Neutrophil (primary cell): Measurements from ENCODE around the gene MBNL2.

Source experiments
- H3K27ac ChIP-seq: fragments of 200-600 bp; sonication (generic); 2 replicates; pipeline ENCODE4 v1.5.1; 2016; ENCODE audit warnings: mild to moderate bottlenecking, moderate library complexity
- H3K27me3 ChIP-seq: fragments of 200-600 bp; sonication (generic); 2 replicates; pipeline ENCODE4 v1.6.0; 2016; ENCODE audit warnings: mild to moderate bottlenecking
- H3K36me3 ChIP-seq: fragments of 200-600 bp; sonication (generic); 2 replicates; pipeline ENCODE4 v1.5.1; 2017
- H3K4me1 ChIP-seq, 2 experiments: fragments of 200-600 bp in 1 of 2; sonication (generic) in 1 of 2; 1 replicate in 1 of 2; 2 replicates in 1 of 2; pipeline versions ENCODE4 v1.5.1 to v1.6.1; 2013 to 2016; ENCODE audit warnings: low read depth in 1 of 2, low read length in 1 of 2, mild to moderate bottlenecking in 1 of 2, moderate library complexity in 1 of 2; ENCODE audit not compliant: control insufficient read depth in 1 of 2, insufficient read depth in 1 of 2
- H3K4me3 ChIP-seq, 2 experiments: fragments of 200-600 bp in 1 of 2; sonication (generic) in 1 of 2; 1 replicate in 1 of 2; 2 replicates in 1 of 2; pipeline ENCODE4 v1.5.1; 2013 to 2016; ENCODE audit warnings: low read depth in 1 of 2, low read length in 1 of 2, mild to moderate bottlenecking in 1 of 2, moderate library complexity in 1 of 2
- H3K9me3 ChIP-seq: fragments of 200-600 bp; sonication (generic); 2 replicates; pipeline ENCODE4 v1.5.1; 2016
- TF ChIP-seq, protein P1 (sequence below): fragments of 200-600 bp; sonication (generic); IDR thresholded peaks from 2 replicates; pipeline ENCODE4 v1.5.1; 2016; ENCODE audit warnings: antibody characterized with exemption

Gene MBNL2

DNA sequence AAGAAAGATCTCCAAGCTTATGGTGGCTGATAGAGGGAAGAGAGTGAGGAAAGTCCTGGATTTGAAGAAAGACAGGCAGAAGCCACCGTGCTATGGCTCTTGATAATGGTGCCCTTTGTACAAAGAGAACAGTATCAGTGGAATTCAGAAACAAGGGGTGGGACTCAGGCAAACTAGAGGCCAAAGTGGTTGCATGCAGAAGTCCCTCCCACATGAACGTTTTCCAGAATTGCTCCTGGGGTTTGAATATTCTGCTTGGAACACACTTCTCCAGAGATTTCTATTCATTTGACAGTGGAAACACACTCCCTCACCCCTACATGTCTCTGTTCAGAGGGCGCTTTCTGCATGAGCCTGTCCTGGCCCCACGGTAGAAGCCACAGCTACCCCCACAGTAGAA is 10.1 kb upstream of the MBNL2 start:
- H3K4me1 ChIP-seq = peaks cover 0 to 5% of the 10 kb centered on the region in 2 experiments
- TF ChIP-seq, protein P1, sequence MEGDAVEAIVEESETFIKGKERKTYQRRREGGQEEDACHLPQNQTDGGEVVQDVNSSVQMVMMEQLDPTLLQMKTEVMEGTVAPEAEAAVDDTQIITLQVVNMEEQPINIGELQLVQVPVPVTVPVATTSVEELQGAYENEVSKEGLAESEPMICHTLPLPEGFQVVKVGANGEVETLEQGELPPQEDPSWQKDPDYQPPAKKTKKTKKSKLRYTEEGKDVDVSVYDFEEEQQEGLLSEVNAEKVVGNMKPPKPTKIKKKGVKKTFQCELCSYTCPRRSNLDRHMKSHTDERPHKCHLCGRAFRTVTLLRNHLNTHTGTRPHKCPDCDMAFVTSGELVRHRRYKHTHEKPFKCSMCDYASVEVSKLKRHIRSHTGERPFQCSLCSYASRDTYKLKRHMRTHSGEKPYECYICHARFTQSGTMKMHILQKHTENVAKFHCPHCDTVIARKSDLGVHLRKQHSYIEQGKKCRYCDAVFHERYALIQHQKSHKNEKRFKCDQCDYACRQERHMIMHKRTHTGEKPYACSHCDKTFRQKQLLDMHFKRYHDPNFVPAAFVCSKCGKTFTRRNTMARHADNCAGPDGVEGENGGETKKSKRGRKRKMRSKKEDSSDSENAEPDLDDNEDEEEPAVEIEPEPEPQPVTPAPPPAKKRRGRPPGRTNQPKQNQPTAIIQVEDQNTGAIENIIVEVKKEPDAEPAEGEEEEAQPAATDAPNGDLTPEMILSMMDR = no peak
- H3K9me3 ChIP-seq = no peaks in the 10 kb centered on the region
- peaks cover 94% of the 10 kb centered on the region for H3K27me3 ChIP-seq
- no peaks in the 10 kb centered on the region for H3K36me3 ChIP-seq
- no peak overlapping the region for H3K27ac ChIP-seq
- no peak overlapping the region for H3K4me3 ChIP-seq

DNA sequence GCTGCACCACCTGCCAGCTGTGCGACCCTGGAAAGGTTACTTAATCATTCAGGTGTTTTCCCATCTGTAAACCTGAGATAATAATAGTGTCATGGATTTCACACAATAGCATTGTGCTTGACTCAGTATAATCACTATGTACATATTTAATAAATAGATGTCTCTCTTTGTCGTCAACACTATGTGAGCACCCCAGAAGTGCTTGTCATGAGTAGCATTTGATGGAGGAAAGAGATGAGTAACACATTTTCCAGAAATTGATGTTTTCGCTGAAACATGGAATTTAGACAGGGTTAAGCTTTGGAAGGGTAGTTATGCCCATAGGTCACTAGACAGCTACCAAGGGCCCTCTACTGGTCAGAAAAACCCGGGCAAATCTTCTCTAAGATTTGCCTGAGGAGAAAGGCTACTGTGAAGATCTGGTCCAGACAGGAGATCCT is 9.5 kb upstream of the MBNL2 start:
- Histone ChIP-seq H3K4me3 (no peak overlapping the region), H3K27ac (no peak overlapping the region), H3K27me3 (peaks cover 94% of the 10 kb centered on the region), H3K9me3 (no peaks in the 10 kb centered on the region), H3K4me1 (peaks cover 0 to 5% of the 10 kb centered on the region in 2 experiments), H3K36me3 (no peaks in the 10 kb centered on the region)
- TF ChIP-seq, protein P1 = no peak

DNA sequence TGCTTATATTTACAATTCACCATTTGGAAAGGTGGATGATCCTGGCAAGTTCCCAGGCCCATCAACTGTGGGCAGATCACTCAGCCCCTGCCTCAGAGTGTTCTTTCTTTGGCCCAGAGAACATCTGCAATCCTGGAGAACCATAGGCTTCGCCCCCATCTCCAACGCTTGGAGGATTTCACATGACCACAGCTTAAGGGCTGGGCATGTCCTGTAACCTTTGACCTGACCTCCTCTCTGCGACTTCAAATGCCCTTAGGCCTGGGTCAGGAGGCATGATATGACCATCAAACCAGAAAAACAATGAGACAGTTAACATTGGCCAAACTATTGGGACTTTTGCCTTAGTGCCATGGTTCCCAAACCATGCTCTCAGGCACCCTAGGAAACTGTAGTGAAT is 7.2 kb upstream of the MBNL2 start:
- Histone ChIP-seq H3K4me3 (no peak overlapping the region), H3K9me3 (no peaks in the 10 kb centered on the region), H3K36me3 (no peaks in the 10 kb centered on the region), H3K27me3 (peaks cover 90% of the 10 kb centered on the region), H3K27ac (no peak overlapping the region), H3K4me1 (peaks cover 0 to 4% of the 10 kb centered on the region in 2 experiments)
- TF ChIP-seq, protein P1 = no peak

DNA sequence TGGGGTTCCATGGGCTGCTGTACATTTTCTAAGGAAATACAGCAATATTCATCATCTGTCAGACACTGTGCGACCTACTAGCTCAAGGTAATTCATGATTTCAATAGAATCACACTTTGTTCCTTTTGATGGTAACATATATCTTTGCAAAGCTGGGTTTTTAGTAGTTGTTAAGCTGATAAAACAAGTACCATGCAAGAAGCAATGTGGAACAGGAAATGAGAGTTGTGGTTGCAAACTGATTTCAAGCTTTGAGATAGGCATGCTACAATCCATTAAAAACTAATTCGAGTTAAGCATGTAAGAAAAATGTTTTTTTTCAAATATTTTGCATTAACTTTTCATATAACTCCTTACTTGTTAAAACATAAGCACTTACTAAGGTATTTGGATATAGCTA is 6.8 kb upstream of the MBNL2 start:
- Histone ChIP-seq H3K4me3 (no peak overlapping the region), H3K4me1 (peaks cover 0 to under 1% of the 10 kb centered on the region in 2 experiments), H3K27ac (no peak overlapping the region), H3K27me3 (peaks cover 91% of the 10 kb centered on the region), H3K36me3 (no peaks in the 10 kb centered on the region), H3K9me3 (no peaks in the 10 kb centered on the region)
- TF ChIP-seq, protein P1 = no peak

DNA sequence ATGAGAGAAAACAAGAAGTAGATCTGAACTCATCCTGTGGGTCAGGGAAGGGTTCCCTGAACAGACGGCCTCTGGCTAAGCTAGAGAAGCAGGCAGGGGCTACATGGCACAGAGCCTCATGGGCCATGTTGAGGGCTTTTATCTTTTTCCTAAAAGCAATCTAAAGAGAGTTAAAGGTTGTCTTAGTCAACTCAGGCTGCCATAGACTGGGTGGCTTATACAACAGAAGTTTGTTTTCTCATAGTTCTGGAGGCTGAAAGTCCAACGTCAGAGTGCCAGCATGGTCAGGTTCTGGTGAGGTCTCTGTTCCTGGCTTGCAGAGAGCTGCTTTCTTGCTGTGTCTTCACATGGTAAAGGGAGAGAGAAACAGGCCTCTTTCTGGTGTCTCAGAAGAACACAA is 2.9 kb upstream of the MBNL2 start:
- TF ChIP-seq, protein P1 = no peak
- Histone ChIP-seq H3K4me1 (peaks cover 12 to 27% of the 10 kb centered on the region in 2 experiments), H3K27me3 (peaks cover 92% of the 10 kb centered on the region), H3K36me3 (no peaks in the 10 kb centered on the region), H3K27ac (no peak overlapping the region), H3K4me3 (no peak overlapping the region), H3K9me3 (no peaks in the 10 kb centered on the region)
